AG10803 (cell line): Measurements from ENCODE around the gene ZFYVE27.
A peak's percentile ranks its signal among the peaks of the same experiment; 100 is the strongest.
"Not testable (repeated sequence)": the region's sequence is repeated elsewhere in the genome, so short reads cannot be mapped to it uniquely, and the experiment has no call there.

ENCODE experiments used
- DNase-seq: peaks from one replicate; pipeline ENCODE4 v3.0.0; 2010; ENCODE audit warnings: low read depth
- H3K4me3 ChIP-seq: 2 replicates; pipeline ENCODE4 v1.5.1; 2011; ENCODE audit warnings: mild to moderate bottlenecking, low read length, control low read depth
- TF ChIP-seq, protein P1 (sequence below): conservative IDR thresholded peaks from 2 replicates; pipeline ENCODE4 v1.5.1; 2011; ENCODE audit warnings: mild to moderate bottlenecking, low read length, control low read depth, inconsistent platforms

Gene ZFYVE27, protein sequence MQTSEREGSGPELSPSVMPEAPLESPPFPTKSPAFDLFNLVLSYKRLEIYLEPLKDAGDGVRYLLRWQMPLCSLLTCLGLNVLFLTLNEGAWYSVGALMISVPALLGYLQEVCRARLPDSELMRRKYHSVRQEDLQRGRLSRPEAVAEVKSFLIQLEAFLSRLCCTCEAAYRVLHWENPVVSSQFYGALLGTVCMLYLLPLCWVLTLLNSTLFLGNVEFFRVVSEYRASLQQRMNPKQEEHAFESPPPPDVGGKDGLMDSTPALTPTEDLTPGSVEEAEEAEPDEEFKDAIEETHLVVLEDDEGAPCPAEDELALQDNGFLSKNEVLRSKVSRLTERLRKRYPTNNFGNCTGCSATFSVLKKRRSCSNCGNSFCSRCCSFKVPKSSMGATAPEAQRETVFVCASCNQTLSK

DNA sequence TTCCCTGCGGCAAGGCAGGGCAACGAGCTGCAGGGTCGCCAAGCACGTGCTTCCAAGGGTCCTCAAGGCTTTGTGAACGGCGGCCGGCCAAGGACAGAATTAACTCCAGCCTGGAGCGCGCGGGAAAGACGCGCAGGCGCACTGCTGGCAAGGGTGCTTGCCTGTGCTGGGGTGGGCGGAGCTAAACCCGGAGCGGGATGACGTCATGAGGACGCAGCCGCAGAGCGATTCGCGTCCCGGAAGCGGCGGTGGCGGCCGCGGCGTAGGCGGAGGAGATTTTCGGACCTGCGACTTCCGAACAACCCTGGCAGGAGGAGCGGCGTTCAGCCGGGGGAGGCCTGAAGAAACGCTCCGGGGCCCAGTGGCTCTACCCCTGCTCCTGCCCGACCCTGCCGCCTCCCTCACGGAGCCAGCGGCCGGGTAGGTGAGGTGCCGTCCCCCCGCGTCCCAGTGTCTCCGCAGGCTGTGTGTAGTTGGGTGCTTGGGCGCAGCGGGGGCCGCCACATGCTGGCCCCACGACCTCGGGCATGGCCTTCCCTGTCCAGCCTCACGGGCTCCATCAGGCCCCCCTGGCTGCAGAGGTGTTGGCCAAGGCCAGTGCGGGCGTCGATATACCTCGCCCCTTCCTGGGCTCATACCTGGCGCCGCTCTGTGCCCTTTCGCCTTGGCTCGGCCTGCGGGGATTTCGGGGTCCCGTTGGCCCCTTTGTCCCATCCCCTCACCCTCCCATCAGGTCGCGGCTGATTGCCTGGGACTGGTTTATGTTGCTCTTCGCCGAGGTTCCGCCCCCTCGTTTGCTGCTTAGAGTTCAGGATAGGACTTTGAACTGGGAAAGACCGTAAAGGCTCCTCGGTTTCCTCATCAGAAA lies at the start of gene ZFYVE27:
TSS of gene ZFYVE27 (plus strand) at position 227 of the 868 bp plus-strand sequence. CDS start 1,350 bp downstream, outside the sequence.
- peak; percentile 91 for DNase-seq
- H3K4me3 ChIP-seq, result peak within 1 kb of the TSS; percentile 96
- TF ChIP-seq, protein P1, sequence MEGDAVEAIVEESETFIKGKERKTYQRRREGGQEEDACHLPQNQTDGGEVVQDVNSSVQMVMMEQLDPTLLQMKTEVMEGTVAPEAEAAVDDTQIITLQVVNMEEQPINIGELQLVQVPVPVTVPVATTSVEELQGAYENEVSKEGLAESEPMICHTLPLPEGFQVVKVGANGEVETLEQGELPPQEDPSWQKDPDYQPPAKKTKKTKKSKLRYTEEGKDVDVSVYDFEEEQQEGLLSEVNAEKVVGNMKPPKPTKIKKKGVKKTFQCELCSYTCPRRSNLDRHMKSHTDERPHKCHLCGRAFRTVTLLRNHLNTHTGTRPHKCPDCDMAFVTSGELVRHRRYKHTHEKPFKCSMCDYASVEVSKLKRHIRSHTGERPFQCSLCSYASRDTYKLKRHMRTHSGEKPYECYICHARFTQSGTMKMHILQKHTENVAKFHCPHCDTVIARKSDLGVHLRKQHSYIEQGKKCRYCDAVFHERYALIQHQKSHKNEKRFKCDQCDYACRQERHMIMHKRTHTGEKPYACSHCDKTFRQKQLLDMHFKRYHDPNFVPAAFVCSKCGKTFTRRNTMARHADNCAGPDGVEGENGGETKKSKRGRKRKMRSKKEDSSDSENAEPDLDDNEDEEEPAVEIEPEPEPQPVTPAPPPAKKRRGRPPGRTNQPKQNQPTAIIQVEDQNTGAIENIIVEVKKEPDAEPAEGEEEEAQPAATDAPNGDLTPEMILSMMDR, result no peak

DNA sequence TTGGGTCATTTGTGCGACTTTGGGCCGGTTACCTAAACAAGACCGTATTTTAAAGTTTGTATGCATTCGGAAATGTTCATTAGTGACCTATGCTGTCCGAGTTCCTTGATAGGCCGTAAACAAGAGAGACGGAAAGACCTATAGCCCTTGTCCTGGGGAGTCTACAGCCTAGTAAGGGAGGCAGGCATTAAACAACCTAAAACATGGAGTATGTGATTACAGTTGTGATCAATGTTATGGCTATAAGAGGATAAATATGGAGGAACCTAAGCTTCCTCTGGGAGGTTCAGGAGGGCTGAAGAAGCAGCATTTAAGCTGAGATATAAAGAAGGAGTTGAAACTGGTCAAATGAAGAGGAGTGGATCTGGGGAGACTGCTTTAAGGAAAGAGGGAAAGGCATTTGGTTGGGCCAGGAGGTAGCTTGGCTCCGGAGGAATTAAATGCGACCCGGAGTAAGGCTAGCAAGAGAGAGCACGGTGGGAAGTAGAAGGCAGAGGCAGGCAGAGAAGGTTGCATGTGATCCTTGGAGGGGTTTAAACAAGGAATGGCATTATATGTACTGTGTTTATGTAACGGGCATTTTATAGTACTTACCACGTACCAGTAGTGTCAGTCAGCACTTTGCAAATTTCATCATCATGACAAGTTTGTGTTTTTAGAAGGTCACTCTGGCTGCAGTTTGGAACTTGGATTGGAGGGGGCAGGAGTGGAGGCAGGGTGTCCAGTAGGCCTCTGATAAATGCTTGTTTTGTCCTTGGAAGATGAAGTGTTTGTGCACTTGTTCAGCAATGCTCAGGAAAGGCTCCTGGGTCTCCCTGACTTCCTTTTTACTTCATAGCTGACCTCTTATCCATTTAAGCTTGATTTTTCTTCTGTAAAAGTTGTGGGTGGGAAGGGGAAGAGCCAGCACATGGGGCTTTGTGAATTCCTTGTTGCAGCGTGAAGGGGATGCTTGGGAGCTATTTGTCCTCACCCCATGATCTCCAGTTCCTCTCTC lies 48.8 kb upstream of the ZFYVE27 start:
- TF ChIP-seq, protein P1, result no peak; the same call in 1 of the 2 replicates
- DNase-seq, result peak; percentile 85
- peak overlapping the region; percentile 44 for H3K4me3 ChIP-seq

DNA sequence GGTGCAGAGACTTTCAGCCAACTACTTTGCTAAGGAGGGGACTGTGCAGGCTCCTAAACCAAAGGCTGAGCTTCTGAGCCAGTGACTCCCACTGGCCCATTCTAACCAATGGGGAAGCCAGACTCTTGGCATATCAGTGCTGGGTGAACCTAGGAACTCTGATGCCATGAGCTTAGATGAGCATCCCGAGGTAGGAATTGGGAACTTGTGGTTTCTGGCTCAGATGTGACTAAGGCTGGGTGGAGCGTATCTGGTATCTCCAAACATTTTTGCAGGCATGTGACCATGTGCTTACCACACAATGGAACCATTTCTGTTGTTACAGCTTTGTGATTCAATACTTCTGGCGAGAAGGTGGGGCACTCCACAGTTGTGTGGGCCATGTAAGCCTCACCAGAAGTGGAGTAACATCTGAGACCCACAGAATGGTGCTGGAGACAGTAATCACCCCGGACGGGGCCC lies 47.3 kb upstream of the ZFYVE27 start:
- TF ChIP-seq, protein P1, result no peak
- peak; percentile 98 for DNase-seq
- no peak overlapping the region for H3K4me3 ChIP-seq

DNA sequence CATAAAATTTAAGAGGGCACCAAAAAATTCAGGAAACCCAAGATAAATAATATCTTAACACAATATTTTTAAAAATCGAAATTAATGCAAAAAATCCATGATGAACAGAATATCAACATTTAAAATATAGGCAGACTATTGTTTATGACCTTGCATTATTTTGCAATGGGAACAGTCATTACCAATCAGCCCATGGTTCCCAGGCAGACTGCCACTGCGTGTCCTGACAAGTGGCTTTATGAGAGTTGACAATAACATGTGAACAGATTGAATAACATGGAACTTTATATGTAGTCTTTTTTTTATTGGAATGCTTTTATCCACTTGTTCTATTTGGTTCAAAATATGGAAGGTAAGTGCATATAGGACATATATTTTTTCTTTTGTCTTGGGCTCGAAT lies 46.8 kb upstream of the ZFYVE27 start:
- DNase-seq, result no peak
- no peak overlapping the region for H3K4me3 ChIP-seq
- TF ChIP-seq, protein P1, result no peak

DNA sequence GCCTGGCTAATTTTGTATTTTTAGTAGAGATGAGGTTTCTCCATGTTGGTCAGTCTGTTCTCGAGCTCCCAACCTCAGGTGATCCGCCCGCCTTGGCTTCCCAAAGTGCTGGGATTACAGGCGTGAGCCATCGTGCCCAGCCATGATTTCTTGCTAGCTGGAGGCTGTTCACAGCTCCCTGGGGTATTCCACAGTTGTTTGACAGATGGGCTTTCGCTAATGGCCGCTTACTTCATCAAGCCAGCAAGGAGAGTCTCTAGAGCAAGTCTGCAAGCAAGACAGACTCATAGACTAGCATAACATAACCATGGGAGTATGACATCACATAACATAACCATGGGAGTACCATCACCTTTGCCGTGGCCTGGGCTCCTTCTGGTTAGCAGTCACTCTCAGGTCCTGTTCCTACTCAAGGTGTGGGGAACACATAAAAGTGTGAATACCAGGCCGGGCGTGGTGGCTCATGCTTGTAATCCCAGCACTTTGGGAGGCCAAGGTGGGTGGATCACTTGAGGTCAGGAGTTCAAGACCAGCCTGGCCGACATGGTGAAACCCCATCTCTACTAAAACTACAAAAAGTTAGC lies 38.8 kb upstream of the ZFYVE27 start:
- not testable (repeated sequence) for H3K4me3 ChIP-seq, DNase-seq

DNA sequence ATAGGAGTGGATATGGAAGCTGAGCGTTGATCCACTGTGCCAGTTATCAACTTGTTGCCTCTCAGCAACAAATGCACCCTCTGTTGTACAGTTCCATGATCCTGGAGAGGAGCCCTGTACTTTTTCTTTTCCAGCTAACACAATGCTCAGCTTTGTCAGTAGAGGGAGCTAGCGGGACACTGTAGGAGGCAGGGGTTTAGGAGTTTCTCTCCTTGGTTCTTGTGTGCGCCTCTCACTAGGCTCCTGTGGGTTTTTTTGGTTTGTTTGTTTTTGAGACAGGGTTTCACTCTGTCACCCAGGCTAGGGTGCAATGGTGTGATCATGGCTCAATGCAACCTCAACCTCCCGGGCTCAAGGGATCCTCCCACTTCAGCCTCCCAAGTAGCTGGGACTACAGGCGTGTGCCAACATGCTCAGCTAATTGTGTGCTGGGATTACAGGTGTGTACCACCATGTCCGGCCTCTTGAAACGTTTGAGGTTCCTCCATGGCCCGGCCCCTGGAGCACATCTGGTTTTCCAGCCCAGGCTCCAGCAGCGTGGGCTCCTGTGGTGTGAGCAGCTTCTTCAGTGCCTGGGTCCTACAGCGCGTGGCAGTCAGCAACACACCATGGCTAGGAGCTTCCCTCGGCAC lies 35.4 kb upstream of the ZFYVE27 start:
- no peak overlapping the region for H3K4me3 ChIP-seq
- peak; percentile 76 for DNase-seq
- TF ChIP-seq, protein P1, result peak; percentile 98
